Testis (tissue), 3 donors: Measurements from ENCODE around the gene ERC1. TPM values are rescaled to one million over a fixed set of nuclear protein-coding genes. Genes with fewer than 3 reads are reported as not detected.

Experiments
- DNase-seq: peaks from one replicate; pipeline ENCODE4 v3.0.0-alpha.2; 2019
- H3K27ac ChIP-seq, 2 donors: fragments of 200-600 bp; sonication (generic); one replicate each; pipeline ENCODE4 v1.5.1; 2019
- H3K27me3 ChIP-seq: fragments of 200-600 bp; sonication (generic); one replicate; pipeline ENCODE4 v1.5.1; 2019
- H3K36me3 ChIP-seq: fragments of 200-600 bp; sonication (generic); one replicate; pipeline ENCODE4 v1.5.1; 2017; ENCODE audit warnings: low read depth; ENCODE audit errors: missing control alignments
- H3K4me1 ChIP-seq: fragments of 200-600 bp; sonication (generic); one replicate; pipeline ENCODE4 v1.5.1; 2019
- H3K4me3 ChIP-seq, 2 donors: fragments of 200-600 bp; sonication (generic); one replicate each; pipeline ENCODE4 v1.5.1; 2017 to 2019
- H3K9me3 ChIP-seq: fragments of 200-600 bp; sonication (generic); one replicate; pipeline ENCODE4 v1.5.1; 2017
- POLR2A ChIP-seq: fragments of 450-650 bp; IDR thresholded peaks from one replicate; pipeline ENCODE4 v1.6.1; 2017; ENCODE audit warnings: antibody characterized with exemption, mild to moderate bottlenecking, moderate library complexity
- WGBS, 2 donors: methylation state at CpG; one replicate each; pipeline ENCODE4 v1.1.5; 2018; 5-methylcytosine and 5-hydroxymethylcytosine counted together
- intact Hi-C: fragments of 100-400 bp; cut with DNase I; formaldehyde crosslinking; loops from one replicate; pipeline ENCODE4 v1.15.1; 2023; ENCODE audit warnings: low total_unique reads
- polyA plus RNA-seq: library from polyadenylated mRNA; stranded (reverse); fragments of 350-450 nt; fragmentation: Illumina TruSeq; extraction: RNeasy Lipid Tissue Mini Kit (QIAGEN cat#74804); gene quantifications from one replicate; pipeline ENCODE4 v1.2.3, GENCODE V29; 2014; ENCODE audit warnings: low read depth, low replicate concordance; ENCODE audit not compliant: insufficient read depth
- total RNA-seq, 2 donors: library from RNA; depleted of rRNA; stranded (reverse); fragments of >200 nt; gene quantifications; one replicate each; pipeline ENCODE4 v1.2.3, GENCODE V29; 2016
- TF ChIP-seq, protein P1 (sequence below), 3 experiments: fragments of 450-650 bp in 2 of 3; fragments of 200-600 bp in 1 of 3; sonication (generic) in 1 of 3; IDR thresholded peaks; one replicate each; pipeline ENCODE4 v1.5.1; 2016 to 2019; ENCODE audit warnings: antibody characterized with exemption in 3 of 3, mild to moderate bottlenecking in 2 of 3, moderate library complexity in 1 of 3

The ERC1 gene
- total and polyA plus RNA-seq, 3 donors from 2014 or later: 25.8 to 109 (median 106) TPM

DNA sequence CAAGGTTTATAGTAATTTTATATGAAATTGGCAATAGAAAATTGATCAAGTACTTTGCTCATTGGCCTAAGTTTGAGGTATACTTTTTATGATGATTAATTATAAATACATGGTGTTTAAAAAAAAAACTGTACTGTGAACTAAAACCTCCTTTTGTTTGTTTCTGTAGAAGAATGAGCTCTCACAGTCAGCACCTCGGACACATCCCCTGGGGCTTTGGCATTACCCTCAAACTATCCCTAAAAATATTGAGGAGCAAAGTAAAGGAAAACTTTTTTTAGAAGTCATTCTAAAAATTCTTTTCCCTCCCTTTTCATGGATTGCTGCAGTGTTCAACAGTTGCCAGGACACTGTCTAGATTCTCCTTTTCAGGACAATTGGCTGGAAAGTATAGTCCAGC, 419.8 kb downstream of the ERC1 start:
- no peak for DNase-seq
- no peaks in the 10 kb centered on the region for H3K27me3 ChIP-seq
- TF ChIP-seq, protein P1, sequence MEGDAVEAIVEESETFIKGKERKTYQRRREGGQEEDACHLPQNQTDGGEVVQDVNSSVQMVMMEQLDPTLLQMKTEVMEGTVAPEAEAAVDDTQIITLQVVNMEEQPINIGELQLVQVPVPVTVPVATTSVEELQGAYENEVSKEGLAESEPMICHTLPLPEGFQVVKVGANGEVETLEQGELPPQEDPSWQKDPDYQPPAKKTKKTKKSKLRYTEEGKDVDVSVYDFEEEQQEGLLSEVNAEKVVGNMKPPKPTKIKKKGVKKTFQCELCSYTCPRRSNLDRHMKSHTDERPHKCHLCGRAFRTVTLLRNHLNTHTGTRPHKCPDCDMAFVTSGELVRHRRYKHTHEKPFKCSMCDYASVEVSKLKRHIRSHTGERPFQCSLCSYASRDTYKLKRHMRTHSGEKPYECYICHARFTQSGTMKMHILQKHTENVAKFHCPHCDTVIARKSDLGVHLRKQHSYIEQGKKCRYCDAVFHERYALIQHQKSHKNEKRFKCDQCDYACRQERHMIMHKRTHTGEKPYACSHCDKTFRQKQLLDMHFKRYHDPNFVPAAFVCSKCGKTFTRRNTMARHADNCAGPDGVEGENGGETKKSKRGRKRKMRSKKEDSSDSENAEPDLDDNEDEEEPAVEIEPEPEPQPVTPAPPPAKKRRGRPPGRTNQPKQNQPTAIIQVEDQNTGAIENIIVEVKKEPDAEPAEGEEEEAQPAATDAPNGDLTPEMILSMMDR (IDR thresholded peaks at IDR 0.05): no peak
- TF ChIP-seq POLR2A: no peak
- H3K27ac ChIP-seq: no peak overlapping the region
- intact Hi-C loops: no loop called here
- no peaks in the 10 kb centered on the region for H3K4me1 ChIP-seq
- no peaks in the 10 kb centered on the region for H3K9me3 ChIP-seq
- 81 to 85% methylated on average over 1 of the region's 1 CpG for WGBS, 2 donors
- no peaks in the 10 kb centered on the region for H3K36me3 ChIP-seq
- no peak overlapping the region for H3K4me3 ChIP-seq

- TF ChIP-seq, protein P1 (IDR thresholded peaks at IDR 0.05): no peak
- no peak for TF ChIP-seq POLR2A
- no peak for DNase-seq
- H3K27me3 ChIP-seq: no peaks in the 10 kb centered on the region
- H3K36me3 ChIP-seq: no peaks in the 10 kb centered on the region
- WGBS, 2 donors: 84 to 93% methylated on average over 4 to 12 of the region's 12 CpGs
- H3K4me3 ChIP-seq: no peak overlapping the region
- no peaks in the 10 kb centered on the region for H3K4me1 ChIP-seq
- H3K9me3 ChIP-seq: no peaks in the 10 kb centered on the region
- H3K27ac ChIP-seq: no peak overlapping the region
- intact Hi-C loops: no loop called here
Measured at GRCh38 chr12:1413930-1414329, 422.9 kb downstream of the ERC1 start.

DNA sequence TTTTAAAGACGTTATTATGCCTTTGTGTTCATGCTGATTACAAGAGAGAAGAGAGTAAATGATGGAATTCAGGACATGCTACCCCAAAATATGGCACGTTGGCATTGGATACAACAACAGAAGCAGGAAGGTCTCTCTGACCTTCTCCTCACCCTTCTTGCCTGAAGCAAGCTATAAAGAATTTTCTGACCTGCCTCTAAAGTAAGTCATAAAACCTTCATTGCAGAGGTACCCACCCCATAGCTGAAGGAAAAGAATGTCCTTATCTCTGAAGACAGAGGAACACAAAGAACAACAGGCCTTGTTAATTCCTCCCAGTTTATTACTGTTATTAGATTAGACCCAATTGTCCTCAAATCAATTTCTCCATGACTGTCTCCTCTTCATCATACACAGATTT, 427.1 kb downstream of the ERC1 start:
- 46 to 58% methylated on average over 2 of the region's 2 CpGs for WGBS, 2 donors
- no peak for DNase-seq

DNA sequence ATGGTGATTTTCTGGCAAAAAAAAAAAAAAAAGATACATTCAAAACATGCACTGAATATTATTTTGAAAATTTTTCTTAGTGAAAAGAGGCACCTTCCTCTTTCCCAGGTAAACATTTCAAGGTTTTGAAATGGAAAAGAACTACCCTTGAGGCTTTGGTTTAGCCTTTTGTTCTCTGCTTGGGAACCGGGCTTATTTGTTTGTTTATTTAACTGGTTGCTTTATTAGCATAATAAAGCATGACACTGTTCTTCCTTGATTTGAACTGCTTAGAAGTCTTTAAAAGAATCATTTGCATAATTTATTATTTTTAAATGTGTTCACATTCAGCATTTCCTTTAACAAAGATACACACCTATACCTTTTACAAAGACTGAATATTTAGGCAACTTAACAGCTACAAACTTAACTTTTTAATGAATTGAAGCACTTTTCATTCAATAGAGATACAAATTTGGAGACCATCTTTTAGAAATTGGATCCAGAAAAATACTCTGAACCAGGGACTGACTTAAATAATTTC, 428.9 kb downstream of the ERC1 start:
- no peak overlapping the region for H3K4me3 ChIP-seq
- no peaks in the 10 kb centered on the region for H3K36me3 ChIP-seq
- TF ChIP-seq POLR2A: no peak
- TF ChIP-seq, protein P1 (IDR thresholded peaks at IDR 0.05): no peak
- H3K27ac ChIP-seq: no peak overlapping the region
- DNase-seq: no peak
- 69 to 81% methylated on average over 1 of the region's 1 CpG for WGBS, 2 donors
- H3K27me3 ChIP-seq: no peaks in the 10 kb centered on the region
- intact Hi-C loops: no loop called here
- no peaks in the 10 kb centered on the region for H3K4me1 ChIP-seq
- H3K9me3 ChIP-seq: no peaks in the 10 kb centered on the region

More for the DNA sequence above, 427.1 kb downstream of the ERC1 start:
- H3K9me3 ChIP-seq: no peaks in the 10 kb centered on the region
- H3K4me3 ChIP-seq: no peak overlapping the region
- no peaks in the 10 kb centered on the region for H3K4me1 ChIP-seq
- H3K27me3 ChIP-seq: no peaks in the 10 kb centered on the region
- intact Hi-C loops: no loop called here
- H3K36me3 ChIP-seq: no peaks in the 10 kb centered on the region
- TF ChIP-seq POLR2A: no peak
- TF ChIP-seq, protein P1 (IDR thresholded peaks at IDR 0.05): no peak
- no peak overlapping the region for H3K27ac ChIP-seq

- no peak for TF ChIP-seq POLR2A
- TF ChIP-seq, protein P1 (IDR thresholded peaks at IDR 0.05): no peak
Measured at GRCh38 chr12:1421091-1421846, 430.2 kb downstream of the ERC1 start.

More at GRCh38 chr12:1421091-1421846, 430.2 kb downstream of the ERC1 start:
- Histone ChIP-seq H3K4me1 (no peaks in the 10 kb centered on the region), H3K27me3 (no peaks in the 10 kb centered on the region), H3K4me3 (no peak overlapping the region), H3K9me3 (no peaks in the 10 kb centered on the region), H3K27ac (no peak overlapping the region), H3K36me3 (no peaks in the 10 kb centered on the region)
- 96% methylated on average over 11 of the region's 11 CpGs for WGBS, 2 donors
- DNase-seq: no peak
- intact Hi-C loops: no loop called here
